Osteocyte (in vitro differentiated cells): Measurements from ENCODE around the gene MTHFD1L. TPM values are rescaled to one million over a fixed set of nuclear protein-coding genes. Genes with fewer than 3 reads are reported as not detected.
"Not testable (repeated sequence)": the region's sequence is repeated elsewhere in the genome, so short reads cannot be mapped to it uniquely, and the experiment has no call there.

Experiments
- DNase-seq: peaks from one replicate; pipeline ENCODE4 v3.0.0; 2021; ENCODE audit warnings: mixed read lengths; ENCODE audit not compliant: unreplicated experiment; ENCODE audit errors: extremely low spot score
- H3K27ac Mint-ChIP-seq: one replicate; pipeline ENCODE4 v1.8.0; 2021; ENCODE audit warnings: mild to moderate bottlenecking, mixed read lengths; ENCODE audit not compliant: unreplicated experiment
- H3K27me3 Mint-ChIP-seq: one replicate; pipeline ENCODE4 v1.8.0; 2021; ENCODE audit warnings: mixed read lengths; ENCODE audit not compliant: unreplicated experiment
- H3K36me3 Mint-ChIP-seq: one replicate; pipeline ENCODE4 v1.8.0; 2021; ENCODE audit warnings: mixed read lengths; ENCODE audit not compliant: unreplicated experiment
- H3K4me1 Mint-ChIP-seq: one replicate; pipeline ENCODE4 v1.8.0; 2021; ENCODE audit warnings: mixed read lengths; ENCODE audit not compliant: unreplicated experiment
- H3K4me3 Mint-ChIP-seq: one replicate; pipeline ENCODE4 v1.8.0; 2021; ENCODE audit warnings: mild to moderate bottlenecking, moderate library complexity, mixed read lengths; ENCODE audit not compliant: unreplicated experiment
- H3K9me3 Mint-ChIP-seq: one replicate; pipeline ENCODE4 v1.8.0; 2021; ENCODE audit warnings: mixed read lengths; ENCODE audit not compliant: unreplicated experiment
- CTCF ChIP-seq: fragments of 200-600 bp; sonication (generic); IDR thresholded peaks from 2 replicates; pipeline ENCODE4 v1.5.0; 2021; ENCODE audit warnings: antibody characterized with exemption, mild to moderate bottlenecking, moderate library complexity
- total RNA-seq: library from RNA; stranded (reverse); gene quantifications from 2 replicates; pipeline ENCODE4 v1.2.1, GENCODE V29; 2021

The MTHFD1L gene
- total RNA-seq, 1 donor from 2014 or later: 63.2 TPM

- no peaks in the 10 kb centered on the region for H3K36me3 Mint-ChIP-seq
- DNase-seq: no peak
Observed at GRCh38 chr6:151113641-151114040, 248.1 kb downstream of the MTHFD1L start.

GRCh38 chr6:151118461-151119123 is 253.1 kb downstream of the MTHFD1L start:
- Mint-ChIP-seq H3K9me3 (no peaks in the 10 kb centered on the region), H3K27ac (no peak overlapping the region), H3K4me3 (no peak overlapping the region), H3K4me1 (no peaks in the 10 kb centered on the region), H3K36me3 (no peaks in the 10 kb centered on the region), H3K27me3 (no peaks in the 10 kb centered on the region)
- no peak for DNase-seq
- TF ChIP-seq CTCF: no peak

More at GRCh38 chr6:151113641-151114040, 248.1 kb downstream of the MTHFD1L start:
- no peak overlapping the region for H3K4me3 Mint-ChIP-seq
- no peak overlapping the region for H3K27ac Mint-ChIP-seq
- TF ChIP-seq CTCF: no peak
- H3K27me3 Mint-ChIP-seq: no peaks in the 10 kb centered on the region
- peaks cover 19% of the 10 kb centered on the region for H3K4me1 Mint-ChIP-seq
- no peaks in the 10 kb centered on the region for H3K9me3 Mint-ChIP-seq

- Mint-ChIP-seq H3K27ac (no peak overlapping the region), H3K27me3 (no peaks in the 10 kb centered on the region), H3K4me3 (no peak overlapping the region)
Observed at GRCh38 chr6:151119823-151120524, 254.5 kb downstream of the MTHFD1L start.

GRCh38 chr6:151121900-151122299 is 256.4 kb downstream of the MTHFD1L start:
- no peak for TF ChIP-seq CTCF
- Mint-ChIP-seq H3K27me3 (no peaks in the 10 kb centered on the region), H3K27ac (no peak overlapping the region), H3K9me3 (no peaks in the 10 kb centered on the region), H3K4me3 (no peak overlapping the region), H3K4me1 (no peaks in the 10 kb centered on the region), H3K36me3 (no peaks in the 10 kb centered on the region)
- no peak for DNase-seq

More at GRCh38 chr6:151119823-151120524, 254.5 kb downstream of the MTHFD1L start:
- TF ChIP-seq CTCF: no peak
- Mint-ChIP-seq H3K36me3 (no peaks in the 10 kb centered on the region), H3K4me1 (no peaks in the 10 kb centered on the region), H3K9me3 (no peaks in the 10 kb centered on the region)
- DNase-seq: no peak

- H3K27ac Mint-ChIP-seq, H3K4me1 Mint-ChIP-seq, H3K36me3 Mint-ChIP-seq, H3K4me3 Mint-ChIP-seq, H3K27me3 Mint-ChIP-seq, DNase-seq, H3K9me3 Mint-ChIP-seq: not testable (repeated sequence)
Observed at GRCh38 chr6:151123641-151124040, 258.1 kb downstream of the MTHFD1L start.

GRCh38 chr6:151125242-151125641 is 259.7 kb downstream of the MTHFD1L start:
- H3K4me1 Mint-ChIP-seq, DNase-seq, H3K9me3 Mint-ChIP-seq, H3K36me3 Mint-ChIP-seq, H3K4me3 Mint-ChIP-seq, H3K27me3 Mint-ChIP-seq, H3K27ac Mint-ChIP-seq: not testable (repeated sequence)

- H3K27ac Mint-ChIP-seq, H3K4me1 Mint-ChIP-seq, DNase-seq, H3K27me3 Mint-ChIP-seq, H3K4me3 Mint-ChIP-seq, H3K36me3 Mint-ChIP-seq, H3K9me3 Mint-ChIP-seq: not testable (repeated sequence)
Observed at GRCh38 chr6:151125651-151126416, 260.3 kb downstream of the MTHFD1L start.

- DNase-seq, H3K27me3 Mint-ChIP-seq, H3K36me3 Mint-ChIP-seq, H3K9me3 Mint-ChIP-seq, H3K4me1 Mint-ChIP-seq, H3K4me3 Mint-ChIP-seq, H3K27ac Mint-ChIP-seq: not testable (repeated sequence)
Observed at GRCh38 chr6:151126417-151126724, 260.9 kb downstream of the MTHFD1L start.
